Sigmoid colon (tissue), 7 donors: ENCODE data around the gene SYT11. TPM values are rescaled to one million over a fixed set of nuclear protein-coding genes. Genes with fewer than 3 reads are reported as not detected.

Source experiments
- DNase-seq: peaks from one replicate; pipeline ENCODE4 v3.0.0-alpha.2; 2019
- H3K27ac ChIP-seq, 4 donors: fragments of 200-600 bp; sonication (generic); one replicate each; pipeline ENCODE4 v1.5.1; 2016 to 2019; ENCODE audit warnings: mild to moderate bottlenecking in 1 of 4
- H3K27me3 ChIP-seq, 3 donors: fragments of 200-600 bp; sonication (generic); one replicate each; pipeline ENCODE4 v1.5.1; 2019; ENCODE audit warnings: mild to moderate bottlenecking in 1 of 3
- H3K36me3 ChIP-seq, 4 donors: fragments of 200-600 bp; sonication (generic); one replicate each; pipeline ENCODE4 v1.5.1; 2016 to 2019
- H3K4me1 ChIP-seq, 4 donors: fragments of 200-600 bp; sonication (generic); one replicate each; pipeline ENCODE4 v1.5.1; 2017 to 2019
- H3K4me3 ChIP-seq, 4 donors: fragments of 200-600 bp; sonication (generic); one replicate each; pipeline ENCODE4 v1.5.1; 2017 to 2019; ENCODE audit warnings: mild to moderate bottlenecking in 2 of 4, moderate library complexity in 1 of 4
- H3K9me3 ChIP-seq, 4 donors: fragments of 200-600 bp in 3 of 4; sonication (generic) in 3 of 4; one replicate each; pipeline versions ENCODE4 v1.5.1 to v1.6.1; 2013 to 2019
- EP300 ChIP-seq, 4 donors: sonication (generic); formaldehyde crosslinking; IDR thresholded peaks; one replicate each; pipeline ENCODE4 v1.6.1; 2017; ENCODE audit warnings: antibody characterized with exemption in 4 of 4
- POLR2A ChIP-seq, 2 donors: fragments of 450-650 bp; IDR thresholded peaks; one replicate each; pipeline ENCODE4 v1.6.1; 2016; ENCODE audit warnings: antibody characterized with exemption in 2 of 2, mild to moderate bottlenecking in 2 of 2, moderate library complexity in 2 of 2
- POLR2AphosphoS5 ChIP-seq, 4 donors: sonication (generic); formaldehyde crosslinking; IDR thresholded peaks; one replicate each; pipeline ENCODE4 v1.6.1; 2017; ENCODE audit warnings: antibody characterized with exemption in 4 of 4
- WGBS, 2 donors: extraction: QIAGEN DNeasy Blood & Tissue Kit; methylation state at CpG; one replicate each; pipeline ENCODE4 v1.1.7; 2013; 5-methylcytosine and 5-hydroxymethylcytosine counted together
- intact Hi-C: fragments of 100-400 bp; cut with DNase I; formaldehyde crosslinking; loops from one replicate; pipeline ENCODE4 v1.15.1; 2023
- polyA plus RNA-seq, 3 donors: library from polyadenylated mRNA; stranded (reverse); fragments of 200-250 nt; gene quantifications; one replicate each; pipeline ENCODE4 v1.2.3, GENCODE V29; 2013
- total RNA-seq, 4 donors: library from RNA; depleted of rRNA; stranded (reverse); fragments of >200 nt; gene quantifications; one replicate each; pipeline ENCODE4 v1.1.0, GENCODE V29; 2016
- TF ChIP-seq, protein P1 (sequence below), 4 experiments: fragments of 450-650 bp in 3 of 4; fragments of 200-600 bp in 1 of 4; IDR thresholded peaks; one replicate each; pipeline ENCODE4 v1.5.1; 2016 to 2019; ENCODE audit warnings: antibody characterized with exemption in 4 of 4, mild to moderate bottlenecking in 3 of 4, moderate library complexity in 2 of 4
- donor health status: healthy with polysubstance abuse.
- donor health status: Bipolar disorder and iron deficiency.
- donor health status: healthy.

The SYT11 gene
- total and polyA plus RNA-seq, 7 donors, result under 0.01 to 29.1 (median 14.0) TPM

DNA sequence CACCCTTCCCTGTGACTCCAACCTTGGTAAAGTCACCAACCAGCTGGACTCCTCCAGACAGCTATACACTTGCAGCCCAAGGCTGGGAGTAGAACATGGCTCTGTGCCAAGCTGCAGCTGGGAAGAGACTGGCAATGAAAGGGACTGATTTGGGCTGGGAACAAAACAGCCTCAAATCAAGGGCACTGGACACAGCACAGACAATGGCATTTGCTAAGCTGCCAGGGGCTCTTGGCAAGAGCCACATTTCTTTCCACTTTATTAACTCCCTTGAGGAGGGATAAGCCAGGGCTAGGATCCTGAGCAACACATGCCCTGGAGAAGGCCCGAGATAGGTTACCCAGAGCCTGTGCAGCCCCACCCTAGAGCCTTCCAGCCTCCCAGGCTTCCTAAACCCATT, 12.0 kb downstream of the SYT11 start:
- Histone ChIP-seq H3K27ac (peak overlapping the region; percentile 21 to 47 (median 42)), H3K9me3 (no peaks in the 10 kb centered on the region), H3K4me1 (peaks cover 0 to 6% (median 1%) of the 10 kb centered on the region in 4 donors), H3K36me3 (peaks cover 0 to 5% (median 0%) of the 10 kb centered on the region in 4 donors), H3K27me3 (no peaks in the 10 kb centered on the region), H3K4me3 (no peak overlapping the region)
- peak; percentile 79 for DNase-seq
- TF ChIP-seq EP300 (IDR thresholded peaks at IDR 0.05) (no peak), POLR2A (IDR thresholded peaks at IDR 0.05) (no peak), POLR2AphosphoS5 (IDR thresholded peaks at IDR 0.05) (no peak)
- TF ChIP-seq, protein P1, sequence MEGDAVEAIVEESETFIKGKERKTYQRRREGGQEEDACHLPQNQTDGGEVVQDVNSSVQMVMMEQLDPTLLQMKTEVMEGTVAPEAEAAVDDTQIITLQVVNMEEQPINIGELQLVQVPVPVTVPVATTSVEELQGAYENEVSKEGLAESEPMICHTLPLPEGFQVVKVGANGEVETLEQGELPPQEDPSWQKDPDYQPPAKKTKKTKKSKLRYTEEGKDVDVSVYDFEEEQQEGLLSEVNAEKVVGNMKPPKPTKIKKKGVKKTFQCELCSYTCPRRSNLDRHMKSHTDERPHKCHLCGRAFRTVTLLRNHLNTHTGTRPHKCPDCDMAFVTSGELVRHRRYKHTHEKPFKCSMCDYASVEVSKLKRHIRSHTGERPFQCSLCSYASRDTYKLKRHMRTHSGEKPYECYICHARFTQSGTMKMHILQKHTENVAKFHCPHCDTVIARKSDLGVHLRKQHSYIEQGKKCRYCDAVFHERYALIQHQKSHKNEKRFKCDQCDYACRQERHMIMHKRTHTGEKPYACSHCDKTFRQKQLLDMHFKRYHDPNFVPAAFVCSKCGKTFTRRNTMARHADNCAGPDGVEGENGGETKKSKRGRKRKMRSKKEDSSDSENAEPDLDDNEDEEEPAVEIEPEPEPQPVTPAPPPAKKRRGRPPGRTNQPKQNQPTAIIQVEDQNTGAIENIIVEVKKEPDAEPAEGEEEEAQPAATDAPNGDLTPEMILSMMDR (IDR thresholded peaks at IDR 0.05), result no peak
- 69 to 84% methylated on average over 1 of the region's 1 CpG for WGBS, 2 donors
- intact Hi-C loops, result no loop called here

DNA sequence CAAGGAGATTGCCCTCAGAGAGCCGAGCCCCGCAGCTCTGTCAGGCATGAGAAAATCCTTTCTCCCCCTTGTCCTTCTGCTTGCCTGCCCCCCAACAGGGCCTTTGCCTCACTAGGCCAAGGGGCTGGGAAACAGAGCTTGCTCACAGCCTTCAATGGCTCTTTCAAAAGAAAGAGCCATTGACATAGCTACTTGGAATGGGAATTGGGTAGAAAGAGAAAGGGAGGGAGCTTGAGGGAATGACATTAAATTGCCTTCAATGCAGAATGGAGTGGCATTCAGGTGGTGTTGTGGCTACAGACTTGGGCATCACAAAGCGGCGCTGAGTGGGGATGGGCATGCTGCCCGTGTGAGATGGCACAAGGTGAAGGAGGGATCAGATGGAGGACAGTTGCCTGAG, 13.2 kb downstream of the SYT11 start:
- peaks cover 0 to 6% (median 1%) of the 10 kb centered on the region in 4 donors for H3K4me1 ChIP-seq
- intact Hi-C loops, result no loop called here
- no peak overlapping the region for H3K4me3 ChIP-seq
- H3K9me3 ChIP-seq, result no peaks in the 10 kb centered on the region
- no peaks in the 10 kb centered on the region for H3K27me3 ChIP-seq
- peak overlapping the region in 2 of 4 donors; percentile 21 to 38 for H3K27ac ChIP-seq
- no peak for DNase-seq
- 93 to 95% methylated on average over 5 of the region's 5 CpGs for WGBS, 2 donors
- TF ChIP-seq, protein P1 (IDR thresholded peaks at IDR 0.05), result no peak
- TF ChIP-seq POLR2AphosphoS5 (IDR thresholded peaks at IDR 0.05) (no peak), POLR2A (IDR thresholded peaks at IDR 0.05) (no peak), EP300 (IDR thresholded peaks at IDR 0.05) (no peak)
- H3K36me3 ChIP-seq, result peaks cover 0 to 5% (median 0%) of the 10 kb centered on the region in 4 donors

DNA sequence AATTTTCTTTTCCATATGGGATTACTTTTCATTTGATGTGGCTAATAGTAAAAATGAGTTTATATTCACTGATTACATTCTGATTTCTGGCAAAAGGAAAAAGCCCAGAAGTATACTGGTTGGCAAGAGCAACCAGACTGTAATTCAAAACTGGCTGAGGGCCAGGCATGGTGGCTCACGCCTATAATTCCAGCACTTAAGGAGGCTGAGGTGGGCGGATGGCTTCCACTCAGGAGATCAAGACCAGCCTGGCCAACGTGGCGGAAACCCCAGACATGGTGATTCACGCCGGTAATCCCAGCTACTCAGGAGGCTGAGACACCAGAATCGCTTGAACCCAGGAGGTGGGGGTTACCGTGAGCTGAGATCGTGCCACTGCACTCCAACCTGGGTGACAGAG, 14.5 kb downstream of the SYT11 start:
- Histone ChIP-seq H3K27me3 (no peaks in the 10 kb centered on the region), H3K27ac (peak overlapping the region in 1 of 4 donors; percentile 20), H3K9me3 (no peaks in the 10 kb centered on the region), H3K4me1 (peaks cover 0 to 6% (median 1%) of the 10 kb centered on the region in 4 donors), H3K36me3 (peaks cover 0 to 5% (median 0%) of the 10 kb centered on the region in 4 donors), H3K4me3 (no peak overlapping the region)
- TF ChIP-seq, protein P1 (IDR thresholded peaks at IDR 0.05), result no peak
- TF ChIP-seq EP300 (IDR thresholded peaks at IDR 0.05), result no peak
- no peak for TF ChIP-seq POLR2A (IDR thresholded peaks at IDR 0.05)
- no peak for TF ChIP-seq POLR2AphosphoS5 (IDR thresholded peaks at IDR 0.05)
- no peak for DNase-seq
- intact Hi-C loops, result no loop called here
- 40 to 78% methylated on average over 9 of the region's 9 CpGs for WGBS, 2 donors

DNA sequence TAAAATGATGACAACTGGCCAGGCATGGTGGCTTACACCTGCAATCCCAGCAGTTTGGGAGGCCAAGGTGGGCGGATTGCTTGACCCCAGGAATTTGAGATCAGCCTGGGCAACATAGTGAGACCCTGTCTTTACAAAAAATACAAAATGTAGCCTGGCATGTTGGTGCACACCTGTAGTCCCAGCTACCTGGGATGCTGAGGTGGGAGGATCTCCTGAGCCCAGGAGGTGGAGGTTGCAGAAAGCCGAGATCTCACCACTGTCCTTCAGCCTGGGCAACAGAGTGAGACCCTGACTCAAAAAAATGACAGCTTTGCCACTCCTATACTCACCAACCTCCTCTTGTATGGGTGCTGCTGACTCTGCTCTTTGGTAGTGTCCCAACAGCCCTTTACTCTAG, 18.6 kb downstream of the SYT11 start:
- TF ChIP-seq POLR2A (IDR thresholded peaks at IDR 0.05), result no peak
- no peak for TF ChIP-seq POLR2AphosphoS5 (IDR thresholded peaks at IDR 0.05)
- TF ChIP-seq, protein P1 (IDR thresholded peaks at IDR 0.05), result no peak
- no peak for TF ChIP-seq EP300 (IDR thresholded peaks at IDR 0.05)
- H3K9me3 ChIP-seq, result no peaks in the 10 kb centered on the region
- no peaks in the 10 kb centered on the region for H3K27me3 ChIP-seq
- WGBS, 2 donors, result 94 to 96% methylated on average over 2 of the region's 2 CpGs
- H3K36me3 ChIP-seq, result peaks cover 0 to 21% (median 0%) of the 10 kb centered on the region in 4 donors
- H3K4me3 ChIP-seq, result no peak overlapping the region
- intact Hi-C loops, result no loop called here
- no peak for DNase-seq
- H3K27ac ChIP-seq, result no peak overlapping the region
- H3K4me1 ChIP-seq, result peaks cover 0 to 3% (median 0%) of the 10 kb centered on the region in 4 donors

DNA sequence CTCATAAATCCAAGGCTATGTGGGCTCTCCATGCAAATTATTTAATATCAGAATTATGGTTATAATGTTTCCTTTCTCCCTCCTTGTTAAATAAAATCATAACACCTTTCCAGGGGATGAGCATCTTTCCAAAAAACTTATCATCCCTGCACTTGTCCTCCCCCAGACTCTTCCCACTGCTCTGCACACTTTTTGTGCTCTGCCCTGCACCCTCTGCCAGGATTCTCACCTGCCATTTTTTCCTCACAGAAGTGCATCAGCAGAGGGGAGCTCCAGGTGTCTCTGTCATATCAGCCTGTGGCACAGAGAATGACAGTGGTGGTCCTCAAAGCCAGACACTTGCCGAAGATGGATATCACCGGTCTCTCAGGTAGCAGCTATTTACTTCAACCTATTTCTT, 20.9 kb downstream of the SYT11 start:
- intact Hi-C loops, result no loop called here
- Histone ChIP-seq H3K27me3 (no peaks in the 10 kb centered on the region), H3K4me3 (no peak overlapping the region), H3K27ac (no peak overlapping the region), H3K9me3 (no peaks in the 10 kb centered on the region), H3K36me3 (peaks cover 0 to 28% (median 0%) of the 10 kb centered on the region in 4 donors), H3K4me1 (no peaks in the 10 kb centered on the region)
- no peak for TF ChIP-seq EP300 (IDR thresholded peaks at IDR 0.05)
- WGBS, 2 donors, result 94 to 98% methylated on average over 2 of the region's 2 CpGs
- no peak for DNase-seq
